Smooth muscle cell (in vitro differentiated cells): ENCODE data around the gene KCNK4. TPM values are rescaled to one million over a fixed set of nuclear protein-coding genes. Genes with fewer than 3 reads are reported as not detected.
A peak's percentile ranks its signal among the peaks of the same experiment; 100 is the strongest.

Experiments used
- DNase-seq: peaks from one replicate; lab custom pipeline; 2025; ENCODE audit not compliant: unreplicated experiment; lab: John Stamatoyannopoulos, UW
- H2AFZ ChIP-seq: fragments of 200-600 bp; sonication (generic); 2 replicates; pipeline ENCODE4 v1.6.0; 2016; ENCODE audit warnings: antibody characterized with exemption, low read depth, mild to moderate bottlenecking
- H3F3A ChIP-seq: fragments of 200-600 bp; sonication (generic); 2 replicates; pipeline ENCODE4 v1.6.0; 2017; ENCODE audit warnings: antibody characterized with exemption, low read depth
- H3K27ac ChIP-seq: fragments of 200-600 bp; sonication (generic); 2 replicates; pipeline ENCODE4 v1.5.1; 2016; ENCODE audit warnings: low read depth, mild to moderate bottlenecking
- H3K27me3 ChIP-seq: fragments of 200-600 bp; sonication (generic); 2 replicates; pipeline ENCODE4 v1.6.1; 2016; ENCODE audit warnings: low read depth, mild to moderate bottlenecking
- H3K36me3 ChIP-seq: fragments of 200-600 bp; sonication (generic); 2 replicates; pipeline ENCODE4 v1.5.1; 2016; ENCODE audit warnings: low read depth
- H3K4me1 ChIP-seq: fragments of 200-600 bp; sonication (generic); 2 replicates; pipeline ENCODE4 v1.5.1; 2016; ENCODE audit warnings: low read depth
- H3K4me2 ChIP-seq: fragments of 200-600 bp; sonication (generic); 2 replicates; pipeline ENCODE4 v1.6.0; 2016; ENCODE audit warnings: mild to moderate bottlenecking
- H3K4me3 ChIP-seq: fragments of 200-600 bp; sonication (generic); 2 replicates; pipeline ENCODE4 v1.5.1; 2016; ENCODE audit warnings: mild to moderate bottlenecking
- H3K79me2 ChIP-seq: fragments of 200-600 bp; sonication (generic); 2 replicates; pipeline ENCODE4 v1.6.0; 2016; ENCODE audit warnings: low read depth, mild to moderate bottlenecking
- H3K9ac ChIP-seq: fragments of 200-600 bp; sonication (generic); 2 replicates; pipeline ENCODE4 v1.6.0; 2016; ENCODE audit warnings: low read depth
- H3K9me3 ChIP-seq: fragments of 200-600 bp; sonication (generic); replicated peaks from 2 replicates; pipeline ENCODE4 v1.5.1; 2016; ENCODE audit warnings: low read depth
- H4K20me1 ChIP-seq: fragments of 200-600 bp; sonication (generic); 2 replicates; pipeline ENCODE4 v1.6.0; 2016; ENCODE audit warnings: low read depth
- WGBS: methylation state at CpG from one replicate; pipeline ENCODE4 v1.1.7; 2016; ENCODE audit warnings: low lambda C conversion rate; 5-methylcytosine and 5-hydroxymethylcytosine counted together
- polyA plus RNA-seq: library from polyadenylated mRNA; unstranded; fragments of >200 nt; fragmentation: Nextera tagmentation; extraction: Ambion mirVana; gene quantifications from 2 replicates; pipeline ENCODE4 v1.2.1, GENCODE V29; 2016
- total RNA-seq: library from RNA; depleted of rRNA; stranded (reverse); fragments of >200 nt; gene quantifications from 2 replicates; pipeline ENCODE4 v1.2.3, GENCODE V29; 2014
- TF ChIP-seq, protein P1 (sequence below): fragments of 200-600 bp; sonication (generic); IDR thresholded peaks from 2 replicates; pipeline ENCODE4 v1.5.1; 2017; ENCODE audit warnings: borderline replicate concordance, mild to moderate bottlenecking, antibody characterized with exemption; ENCODE audit not compliant: insufficient read depth, poor library complexity, severe bottlenecking

The KCNK4 gene
- total and polyA plus RNA-seq, 2 experiments from 2014 or later: not detected

GRCh38 chr11:64299847-64300648 lies 8.9 kb downstream of the KCNK4 start, which contains the start of gene CATSPERZ:
Gene CATSPERZ, plus strand, starts transcription at chr11:64300358. Its CDS starts 53 bp downstream, at chr11:64300411.
- TF ChIP-seq, protein P1, sequence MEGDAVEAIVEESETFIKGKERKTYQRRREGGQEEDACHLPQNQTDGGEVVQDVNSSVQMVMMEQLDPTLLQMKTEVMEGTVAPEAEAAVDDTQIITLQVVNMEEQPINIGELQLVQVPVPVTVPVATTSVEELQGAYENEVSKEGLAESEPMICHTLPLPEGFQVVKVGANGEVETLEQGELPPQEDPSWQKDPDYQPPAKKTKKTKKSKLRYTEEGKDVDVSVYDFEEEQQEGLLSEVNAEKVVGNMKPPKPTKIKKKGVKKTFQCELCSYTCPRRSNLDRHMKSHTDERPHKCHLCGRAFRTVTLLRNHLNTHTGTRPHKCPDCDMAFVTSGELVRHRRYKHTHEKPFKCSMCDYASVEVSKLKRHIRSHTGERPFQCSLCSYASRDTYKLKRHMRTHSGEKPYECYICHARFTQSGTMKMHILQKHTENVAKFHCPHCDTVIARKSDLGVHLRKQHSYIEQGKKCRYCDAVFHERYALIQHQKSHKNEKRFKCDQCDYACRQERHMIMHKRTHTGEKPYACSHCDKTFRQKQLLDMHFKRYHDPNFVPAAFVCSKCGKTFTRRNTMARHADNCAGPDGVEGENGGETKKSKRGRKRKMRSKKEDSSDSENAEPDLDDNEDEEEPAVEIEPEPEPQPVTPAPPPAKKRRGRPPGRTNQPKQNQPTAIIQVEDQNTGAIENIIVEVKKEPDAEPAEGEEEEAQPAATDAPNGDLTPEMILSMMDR: no peak
- H2AFZ ChIP-seq: no peak within 1 kb of the TSS
- no peak for DNase-seq
- peaks cover 59% of the 10 kb centered on the region for H3K27me3 ChIP-seq
- no peaks in the 10 kb centered on the region for H3K36me3 ChIP-seq
- peak within 1 kb of the TSS; percentile 40 for H3K4me3 ChIP-seq
- WGBS: 19% methylated on average over 41 of the region's 54 CpGs
- peak within 1 kb of the TSS; percentile 77 for H3K4me2 ChIP-seq
- H3K4me1 ChIP-seq: peaks cover 12% of the 10 kb centered on the region
- no peak within 1 kb of the TSS for H3K9ac ChIP-seq
- H3K79me2 ChIP-seq: no peaks in the 10 kb centered on the region
- H3K9me3 ChIP-seq: no peaks in the 10 kb centered on the region
- H3F3A ChIP-seq: no peaks in the 10 kb centered on the region
- H4K20me1 ChIP-seq: no peaks in the 10 kb centered on the region
- no peak within 1 kb of the TSS for H3K27ac ChIP-seq

DNA sequence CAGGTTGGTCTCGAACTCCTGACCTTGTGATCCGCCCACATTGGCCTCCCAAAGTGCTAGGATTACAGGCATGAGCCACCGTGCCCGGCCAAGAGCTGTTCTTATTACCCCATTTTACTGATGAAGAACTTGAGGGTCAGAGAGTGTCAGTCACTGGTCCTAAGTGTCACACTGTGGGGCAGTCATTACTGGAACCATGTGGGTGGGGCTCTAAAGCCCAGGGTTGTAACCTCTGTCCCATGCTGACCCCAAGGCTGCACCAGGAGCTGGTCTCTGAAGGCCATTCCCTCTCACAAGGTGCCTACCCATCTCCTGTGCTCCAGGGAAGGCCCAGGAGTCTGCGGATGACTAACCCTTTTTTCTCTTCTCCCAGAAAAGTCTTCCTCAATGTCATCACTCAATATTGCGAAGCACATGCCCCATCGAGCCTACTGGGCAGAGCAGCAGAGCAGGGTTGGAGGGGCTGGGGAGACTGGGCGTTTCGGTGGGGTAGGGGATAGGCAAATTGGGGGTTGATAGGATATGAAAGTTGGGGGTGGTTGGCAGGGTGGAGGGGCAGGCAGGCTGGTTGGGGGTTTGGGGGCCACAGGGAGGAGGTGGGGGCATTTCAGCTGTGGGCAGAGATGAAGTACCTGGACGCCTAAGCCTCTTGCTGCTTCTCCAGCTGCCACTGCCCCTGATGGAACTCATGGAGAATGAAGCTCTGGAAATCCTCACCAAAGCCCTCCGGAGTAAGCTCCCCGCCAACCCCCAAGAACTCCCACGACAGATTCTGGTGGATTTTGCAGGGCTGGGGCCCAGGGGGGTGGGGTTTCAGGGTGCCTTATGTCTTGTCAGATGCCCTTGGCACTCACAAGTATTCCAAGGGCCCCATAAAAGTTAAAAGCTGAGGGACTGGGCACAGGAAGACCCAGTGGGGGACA lies 12.3 kb downstream of the KCNK4 start:
- no peak overlapping the region for H3K4me2 ChIP-seq

GRCh38 chr11:64304032-64304315 lies 12.9 kb downstream of the KCNK4 start:
- H3K9ac ChIP-seq: no peak overlapping the region
- peak overlapping the region; percentile 83 for H3K27ac ChIP-seq
- peaks cover 25% of the 10 kb centered on the region for H3K79me2 ChIP-seq
- H3K27me3 ChIP-seq: peaks cover 20% of the 10 kb centered on the region
- H3K4me1 ChIP-seq: peaks cover 18% of the 10 kb centered on the region
- DNase-seq: no peak
- H3K4me3 ChIP-seq: peak overlapping the region; percentile 49
- no peaks in the 10 kb centered on the region for H3K9me3 ChIP-seq
- no peak overlapping the region for H2AFZ ChIP-seq
- WGBS: 56% methylated on average over 5 of the region's 5 CpGs
- peaks cover 7% of the 10 kb centered on the region for H4K20me1 ChIP-seq
- TF ChIP-seq, protein P1: no peak
- H3K4me2 ChIP-seq: peak overlapping the region; percentile 79
- H3K36me3 ChIP-seq: no peaks in the 10 kb centered on the region
- H3F3A ChIP-seq: no peaks in the 10 kb centered on the region

More for the DNA sequence above, 12.3 kb downstream of the KCNK4 start:
- H3K9ac ChIP-seq: no peak overlapping the region
- H3F3A ChIP-seq: no peaks in the 10 kb centered on the region
- WGBS: 89% methylated on average over 12 of the region's 13 CpGs
- no peak for DNase-seq
- H3K4me3 ChIP-seq: no peak overlapping the region
- H3K4me1 ChIP-seq: peaks cover 18% of the 10 kb centered on the region
- TF ChIP-seq, protein P1: no peak
- peaks cover 7% of the 10 kb centered on the region for H4K20me1 ChIP-seq
- H3K36me3 ChIP-seq: no peaks in the 10 kb centered on the region
- H3K27me3 ChIP-seq: peaks cover 26% of the 10 kb centered on the region
- peaks cover 23% of the 10 kb centered on the region for H3K79me2 ChIP-seq
- no peak overlapping the region for H3K27ac ChIP-seq
- H2AFZ ChIP-seq: no peak overlapping the region
- H3K9me3 ChIP-seq: no peaks in the 10 kb centered on the region
